Hepatocyte (in vitro differentiated cells): Measurements from ENCODE around the gene NMRK1. TPM values are rescaled to one million over a fixed set of nuclear protein-coding genes. Genes with fewer than 3 reads are reported as not detected.

Experiments
- DNase-seq: peaks from one replicate; pipeline ENCODE4 v3.0.0-alpha.2; 2016; ENCODE audit warnings: low spot score
- H2AFZ ChIP-seq: fragments of 200-600 bp; sonication (generic); 2 replicates; pipeline ENCODE4 v1.6.0; 2016; ENCODE audit warnings: antibody characterized with exemption, mild to moderate bottlenecking
- H3K27ac ChIP-seq: fragments of 200-600 bp; sonication (generic); 2 replicates; pipeline ENCODE4 v1.5.1; 2016; ENCODE audit warnings: mild to moderate bottlenecking
- H3K27me3 ChIP-seq: fragments of 200-600 bp; sonication (generic); 2 replicates; pipeline ENCODE4 v1.6.1; 2016
- H3K36me3 ChIP-seq: fragments of 200-600 bp; sonication (generic); replicated peaks from 2 replicates; pipeline ENCODE4 v1.5.1; 2016; ENCODE audit warnings: low read depth; ENCODE audit not compliant: insufficient read depth
- H3K4me1 ChIP-seq: fragments of 200-600 bp; sonication (generic); 2 replicates; pipeline ENCODE4 v1.5.1; 2016; ENCODE audit warnings: mild to moderate bottlenecking, moderate library complexity; ENCODE audit not compliant: insufficient read depth
- H3K4me2 ChIP-seq: fragments of 200-600 bp; sonication (generic); 2 replicates; pipeline ENCODE4 v1.6.0; 2016
- H3K4me3 ChIP-seq: fragments of 200-600 bp; sonication (generic); 2 replicates; pipeline ENCODE4 v1.5.1; 2016; ENCODE audit warnings: mild to moderate bottlenecking
- H3K79me2 ChIP-seq: fragments of 200-600 bp; sonication (generic); 2 replicates; pipeline ENCODE4 v1.6.0; 2017; ENCODE audit warnings: mild to moderate bottlenecking
- H3K9me2 ChIP-seq: fragments of 200-600 bp; sonication (generic); replicated peaks from 2 replicates; pipeline ENCODE4 v1.6.0; 2017; ENCODE audit warnings: mild to moderate bottlenecking; ENCODE audit not compliant: insufficient read depth
- H3K9me3 ChIP-seq: fragments of 200-600 bp; sonication (generic); 2 replicates; pipeline ENCODE4 v1.5.1; 2016; ENCODE audit warnings: low read depth, mild to moderate bottlenecking
- H4K20me1 ChIP-seq: fragments of 200-600 bp; sonication (generic); 2 replicates; pipeline ENCODE4 v1.6.0; 2016; ENCODE audit warnings: mild to moderate bottlenecking; ENCODE audit not compliant: insufficient read depth, poor library complexity, severe bottlenecking
- CTCF ChIP-seq: fragments of 200-600 bp; sonication (generic); IDR thresholded peaks from 2 replicates; pipeline ENCODE4 v1.5.1; 2016; ENCODE audit warnings: antibody characterized with exemption, mild to moderate bottlenecking; ENCODE audit not compliant: poor library complexity
- EZH2 ChIP-seq: fragments of 200-600 bp; sonication (generic); IDR thresholded peaks from 2 replicates; pipeline ENCODE4 v1.6.1; 2016; ENCODE audit warnings: antibody characterized with exemption, mild to moderate bottlenecking, borderline replicate concordance
- EZH2phosphoT487 ChIP-seq: fragments of 200-600 bp; sonication (generic); IDR thresholded peaks from one replicate; pipeline ENCODE4 v1.6.1; 2018; ENCODE audit warnings: antibody characterized with exemption, mild to moderate bottlenecking, low read depth, moderate library complexity; ENCODE audit not compliant: unreplicated experiment, severe bottlenecking
- WGBS: methylation state at CpG from one replicate; pipeline ENCODE4 v1.1.6; 2016; ENCODE audit warnings: low lambda C conversion rate; ENCODE audit errors: missing lambda C conversion rate; 5-methylcytosine and 5-hydroxymethylcytosine counted together
- polyA plus RNA-seq: library from polyadenylated mRNA; unstranded; fragments of >200 nt; fragmentation: Nextera tagmentation; extraction: Ambion mirVana; gene quantifications from 2 replicates; pipeline ENCODE4 v1.2.1, GENCODE V29; 2016
- total RNA-seq: library from RNA; depleted of rRNA; stranded (reverse); fragments of >200 nt; gene quantifications from 2 replicates; pipeline ENCODE4 v1.2.3, GENCODE V29; 2014

The NMRK1 gene
- total and polyA plus RNA-seq, 2 experiments from 2014 or later = 13.6 to 16.1 TPM

- H3K27ac ChIP-seq = peak overlapping the region; percentile 64
- H4K20me1 ChIP-seq = no peaks in the 10 kb centered on the region
Measured at GRCh38 chr9:75111019-75111622, 23.2 kb upstream of the NMRK1 start.

DNA sequence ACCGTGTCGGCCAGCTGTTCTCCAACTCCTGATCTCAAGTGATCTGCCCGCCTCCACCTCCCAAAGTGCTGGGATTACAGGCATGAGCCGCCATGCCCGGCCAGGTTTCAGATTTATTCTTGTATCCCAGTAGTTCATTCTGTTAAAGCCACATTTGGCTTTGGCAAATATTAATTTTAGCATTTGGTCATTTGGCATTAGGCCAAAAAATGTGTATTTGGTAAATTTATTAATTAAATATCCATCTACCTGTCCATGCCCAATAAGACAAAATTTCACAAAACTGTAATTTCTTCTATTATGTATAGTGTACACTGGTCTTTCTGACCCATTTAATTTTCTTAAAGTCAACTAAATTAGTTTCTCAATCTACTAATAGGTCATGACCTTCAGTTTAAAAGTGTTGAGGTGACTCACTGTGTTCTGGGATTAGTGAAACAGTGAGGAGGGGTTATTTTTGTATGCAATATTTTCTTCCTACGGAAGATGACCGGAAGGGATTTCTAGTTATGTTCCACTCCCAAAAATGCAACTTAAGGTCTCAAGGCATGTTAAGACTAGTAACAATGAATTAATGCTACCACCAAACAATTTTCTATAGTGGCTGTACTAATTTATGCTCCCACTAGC, 21.4 kb upstream of the NMRK1 start:
- Histone ChIP-seq H3K79me2 (peaks cover 44% of the 10 kb centered on the region), H3K9me3 (no peaks in the 10 kb centered on the region), H3K4me3 (no peak overlapping the region), H2AFZ (no peak overlapping the region), H3K4me2 (no peak overlapping the region), H4K20me1 (no peaks in the 10 kb centered on the region), H3K9me2 (no peaks in the 10 kb centered on the region), H3K36me3 (no peaks in the 10 kb centered on the region), H3K27ac (no peak overlapping the region), H3K4me1 (no peaks in the 10 kb centered on the region), H3K27me3 (no peaks in the 10 kb centered on the region)
- TF ChIP-seq EZH2 (no peak), CTCF (no peak), EZH2phosphoT487 (no peak)
- 94% methylated on average over 7 of the region's 7 CpGs for WGBS
- DNase-seq = no peak

More at GRCh38 chr9:75111019-75111622, 23.2 kb upstream of the NMRK1 start:
- no peaks in the 10 kb centered on the region for H3K9me2 ChIP-seq
- no peaks in the 10 kb centered on the region for H3K27me3 ChIP-seq
- H3K79me2 ChIP-seq = peaks cover 55% of the 10 kb centered on the region
- H3K36me3 ChIP-seq = no peaks in the 10 kb centered on the region
- no peak overlapping the region for H2AFZ ChIP-seq
- H3K4me1 ChIP-seq = no peaks in the 10 kb centered on the region
- WGBS = 61% methylated on average over 5 of the region's 5 CpGs
- peak; percentile 53 for DNase-seq
- peak overlapping the region; percentile 42 for H3K4me2 ChIP-seq
- TF ChIP-seq EZH2 = no peak
- TF ChIP-seq EZH2phosphoT487 = no peak
- no peak for TF ChIP-seq CTCF
- H3K9me3 ChIP-seq = no peaks in the 10 kb centered on the region
- H3K4me3 ChIP-seq = no peak overlapping the region

GRCh38 chr9:75108571-75108970, 20.6 kb upstream of the NMRK1 start:
- Histone ChIP-seq H3K4me2 (no peak overlapping the region), H3K27me3 (no peaks in the 10 kb centered on the region), H3K4me3 (no peak overlapping the region), H3K9me3 (no peaks in the 10 kb centered on the region), H4K20me1 (no peaks in the 10 kb centered on the region), H3K4me1 (no peaks in the 10 kb centered on the region), H3K27ac (no peak overlapping the region), H2AFZ (no peak overlapping the region), H3K36me3 (no peaks in the 10 kb centered on the region), H3K9me2 (no peaks in the 10 kb centered on the region), H3K79me2 (peaks cover 41% of the 10 kb centered on the region)
- DNase-seq = no peak
- WGBS = 76% methylated on average over 4 of the region's 4 CpGs
- no peak for TF ChIP-seq CTCF
- TF ChIP-seq EZH2phosphoT487 = no peak
- TF ChIP-seq EZH2 = no peak
